DMS79 treated with DMSO at 0.1 percent for 48 hours (cell line): ENCODE results near the gene CREB3.

ENCODE experiments used
- DNase-seq: peaks from one replicate; lab custom pipeline; 2025; lab: John Stamatoyannopoulos, UW

CREB3 gene

DNA sequence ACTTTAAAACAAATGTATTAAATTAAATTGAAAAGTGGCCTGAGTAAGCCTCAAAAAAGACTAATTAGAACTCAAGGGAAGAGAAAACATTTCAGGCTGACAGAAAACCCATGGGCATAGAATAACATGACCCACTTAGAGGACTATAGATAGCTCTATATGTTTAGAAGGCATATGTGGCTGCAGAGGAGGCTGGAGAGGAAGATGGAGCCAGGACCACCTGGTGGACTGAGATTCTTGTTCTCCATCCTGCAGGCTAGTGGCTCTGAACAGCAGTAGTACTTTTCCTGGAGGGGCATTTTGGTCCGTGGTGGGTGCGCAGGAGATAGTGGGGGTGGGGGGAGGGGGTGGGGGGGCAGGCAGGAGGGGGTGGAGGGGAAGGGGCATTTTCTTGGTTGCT is 48.6 kb downstream of the CREB3 start:
- no peak for DNase-seq

DNA sequence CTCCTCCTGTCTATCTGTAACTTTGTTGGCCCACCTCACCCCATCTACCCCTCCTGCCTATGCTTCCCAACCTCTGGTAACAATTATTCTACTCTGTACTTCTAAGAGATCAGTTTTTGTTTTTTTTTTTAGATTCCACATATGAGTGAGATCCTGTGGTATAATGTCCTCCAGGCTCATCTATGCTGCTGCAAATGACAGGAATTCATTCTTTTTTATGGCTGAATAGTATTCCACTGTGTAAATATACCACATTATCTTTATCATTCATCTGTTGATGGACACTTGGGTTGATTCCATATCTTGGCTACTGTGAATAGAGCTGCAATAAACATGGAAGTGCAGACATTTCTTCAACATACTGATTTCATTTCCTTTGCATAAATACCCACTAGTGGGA is 51.0 kb downstream of the CREB3 start:
- DNase-seq: no peak
